GDM1 (cell line): ENCODE data around the gene MISFA.
"Not testable (repeated sequence)": the region's sequence is repeated elsewhere in the genome, so short reads cannot be mapped to it uniquely, and the experiment has no call there.

Source experiments
- DNase-seq: peaks from one replicate; lab custom pipeline; 2025; lab: John Stamatoyannopoulos, UW

The MISFA gene

GRCh38 chr11:18617688-18618341 lies 18.2 kb downstream of the MISFA start:
- DNase-seq: peak; percentile 2

GRCh38 chr11:18618342-18619025 lies 18.9 kb downstream of the MISFA start:
- no peak for DNase-seq

GRCh38 chr11:18623707-18624106 lies 24.1 kb downstream of the MISFA start:
- DNase-seq: no peak

GRCh38 chr11:18624161-18624560 lies 24.6 kb downstream of the MISFA start:
- DNase-seq: no peak

GRCh38 chr11:18632841-18633240 lies 33.3 kb downstream of the MISFA start:
- DNase-seq: no peak

GRCh38 chr11:18633256-18634139 lies 33.9 kb downstream of the MISFA start:
- no peak for DNase-seq

GRCh38 chr11:18634140-18635032 lies 34.8 kb downstream of the MISFA start, which contains the start of gene SPTY2D1:
Gene SPTY2D1 (minus strand): TSS chr11:18634342. CDS start chr11:18634257, 85 bp downstream.
- peak; percentile 99 for DNase-seq

GRCh38 chr11:18641677-18642076 lies 42.1 kb downstream of the MISFA start:
- DNase-seq: no peak

GRCh38 chr11:18643034-18643433 lies 43.4 kb downstream of the MISFA start:
- not testable (repeated sequence) for DNase-seq

- no peak for DNase-seq
These were observed 50.8 kb downstream of the MISFA start for GRCh38 chr11:18650353-18650752.

GRCh38 chr11:18650859-18651557 lies 51.4 kb downstream of the MISFA start:
- DNase-seq: peak; percentile 29
